ENCODE data around the gene KLRF2. TPM values are rescaled to one million over a fixed set of nuclear protein-coding genes. Genes with fewer than 3 reads are reported as not detected.
A peak's percentile ranks its signal among the peaks of the same experiment; 100 is the strongest.

Gene KLRF2
- total RNA-seq, 2 experiments from 2014 or later = 0.79 to 0.94 TPM

DNA sequence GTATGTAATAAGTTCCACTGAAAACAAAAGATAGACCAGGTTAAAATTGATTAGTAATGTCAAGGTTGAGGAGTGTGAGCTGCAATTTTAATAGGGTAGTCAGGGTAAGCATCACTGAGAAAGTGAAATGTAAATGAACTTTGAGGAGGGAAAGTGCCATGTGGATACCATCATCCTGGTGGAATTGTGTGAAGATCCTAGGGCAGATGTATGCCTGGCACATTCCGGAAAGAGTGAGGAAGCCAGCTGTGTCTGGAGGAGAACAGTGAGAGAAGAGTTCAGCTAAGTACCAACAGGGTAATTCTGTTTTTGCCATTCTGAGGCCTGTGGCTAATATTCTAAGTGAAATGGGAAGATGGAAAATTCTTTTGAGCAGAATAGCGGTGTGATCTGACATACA lies 53.7 kb downstream of the KLRF2 start:
- Mint-ChIP-seq H3K27ac (no peak overlapping the region), H3K36me3 (ENCODE audit: low read depth) (no peaks in the 10 kb centered on the region), H3K9me3 (ENCODE audit: insufficient read depth) (no peaks in the 10 kb centered on the region), H3K27me3 (ENCODE audit: low read depth) (peaks cover 11% of the 10 kb centered on the region), H3K4me3 (no peak overlapping the region), H3K4me1 (ENCODE audit: low read depth) (no peaks in the 10 kb centered on the region)
- ATAC-seq (no peak), DNase-seq (no peak)
- ChIA-PET CTCF (interaction anchor here (2.2 kb wide), 1 partner anchor 122 kb away, joined by 8 read pairs; no protein-coding TSS in a partner anchor), POLR2A (no interaction called here)

DNA sequence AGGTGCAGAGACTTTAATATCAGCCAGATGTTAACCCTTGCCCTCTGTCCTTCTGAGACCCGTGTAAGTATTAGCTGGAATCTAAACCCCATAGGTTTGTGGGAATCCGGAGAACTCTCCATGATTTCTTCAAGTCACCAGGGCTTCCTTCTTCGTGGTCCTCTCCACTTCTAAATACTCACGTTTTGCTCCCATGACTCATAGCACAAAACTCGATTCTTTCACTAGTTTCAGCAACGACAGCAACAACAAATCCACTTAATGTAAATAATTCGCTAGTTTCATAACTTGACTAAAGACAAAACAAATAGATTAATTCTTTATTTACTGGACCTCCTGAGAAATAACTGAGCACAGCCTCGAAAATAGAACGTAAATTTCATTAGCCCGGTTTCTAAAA lies 55.3 kb downstream of the KLRF2 start:
- H3K9me3 Mint-ChIP-seq (ENCODE audit: insufficient read depth) = no peaks in the 10 kb centered on the region
- peaks cover 5% of the 10 kb centered on the region for H3K4me1 Mint-ChIP-seq (ENCODE audit: low read depth)
- no peak overlapping the region for H3K4me3 Mint-ChIP-seq
- no peak overlapping the region for H3K27ac Mint-ChIP-seq
- POLR2A ChIA-PET = no interaction called here
- ATAC-seq (no peak), DNase-seq (no peak)
- peaks cover 14% of the 10 kb centered on the region for H3K27me3 Mint-ChIP-seq (ENCODE audit: low read depth)
- CTCF ChIA-PET = interaction anchor here (0.7 kb wide), 1 partner anchor 186 kb away, joined by 3 read pairs; no protein-coding TSS in a partner anchor
- H3K36me3 Mint-ChIP-seq (ENCODE audit: low read depth) = no peaks in the 10 kb centered on the region

DNA sequence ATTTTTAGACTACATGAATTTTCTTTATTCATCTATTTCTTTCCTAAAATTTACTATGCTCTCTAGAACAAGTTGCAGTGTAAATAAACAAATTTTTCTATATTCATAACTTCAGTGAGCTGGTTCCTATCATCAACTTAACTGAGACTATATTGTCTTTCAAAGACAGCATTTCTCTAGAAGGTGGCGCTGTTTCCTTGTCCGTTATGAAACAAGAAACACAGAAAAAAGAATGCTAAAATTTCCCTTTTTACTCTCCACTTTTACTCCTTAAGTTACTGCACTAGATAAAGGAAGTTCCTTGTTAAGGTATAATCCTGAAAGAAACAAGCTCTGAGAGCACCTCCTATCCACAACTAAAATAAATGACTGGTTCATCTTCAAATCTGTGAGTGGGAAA lies 59.1 kb downstream of the KLRF2 start:
- CTCF ChIA-PET = interaction anchor here (0.6 to 4.7 kb wide), 52 partner anchors 8 to 254 kb away, joined by 3 to 59 read pairs (median 5); partner anchors contain the start of genes CD69, CLEC12A, CLEC12B and CLEC1B
- Mint-ChIP-seq H3K27ac (no peak overlapping the region), H3K36me3 (ENCODE audit: low read depth) (no peaks in the 10 kb centered on the region), H3K27me3 (ENCODE audit: low read depth) (peaks cover 13% of the 10 kb centered on the region), H3K9me3 (ENCODE audit: insufficient read depth) (peaks cover 4% of the 10 kb centered on the region), H3K4me3 (no peak overlapping the region), H3K4me1 (ENCODE audit: low read depth) (peaks cover 19% of the 10 kb centered on the region)
- DNase-seq (peak; percentile 48), ATAC-seq (no peak)
- POLR2A ChIA-PET = interaction anchor here (1.1 kb wide), 1 partner anchor 127 kb away, joined by 6 read pairs; no protein-coding TSS in a partner anchor

DNA sequence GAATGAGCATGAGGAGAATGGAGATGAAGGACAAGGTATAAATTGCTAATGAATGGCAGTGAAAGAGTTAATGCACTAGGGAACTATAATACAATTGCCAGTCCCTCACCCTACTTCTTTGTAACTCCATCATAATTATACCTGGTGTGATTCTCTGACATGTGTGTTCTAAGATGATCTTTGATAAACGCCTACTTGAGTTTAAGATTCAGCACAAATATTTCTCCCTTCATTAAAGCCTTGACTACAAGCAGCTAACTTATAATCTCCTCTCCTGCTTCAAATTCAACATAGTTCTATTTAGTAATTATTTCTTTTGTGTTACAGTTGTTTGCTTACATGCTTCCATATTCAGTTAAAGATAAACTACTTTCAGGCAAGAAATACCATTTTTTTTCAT lies 60.5 kb downstream of the KLRF2 start:
- Mint-ChIP-seq H3K27me3 (ENCODE audit: low read depth) (peaks cover 13% of the 10 kb centered on the region), H3K4me1 (ENCODE audit: low read depth) (peaks cover 24% of the 10 kb centered on the region), H3K9me3 (ENCODE audit: insufficient read depth) (peaks cover 4% of the 10 kb centered on the region), H3K27ac (no peak overlapping the region), H3K4me3 (no peak overlapping the region), H3K36me3 (ENCODE audit: low read depth) (no peaks in the 10 kb centered on the region)
- ChIA-PET CTCF (interaction anchor here (0.6 to 4.7 kb wide), 8 partner anchors 10 to 1602 kb away, joined by 3 to 59 read pairs (median 17); partner anchors contain the start of genes CLEC12B, CLEC1B and CLEC2A), POLR2A (no interaction called here)
- DNase-seq = no peak
- no peak for ATAC-seq

DNA sequence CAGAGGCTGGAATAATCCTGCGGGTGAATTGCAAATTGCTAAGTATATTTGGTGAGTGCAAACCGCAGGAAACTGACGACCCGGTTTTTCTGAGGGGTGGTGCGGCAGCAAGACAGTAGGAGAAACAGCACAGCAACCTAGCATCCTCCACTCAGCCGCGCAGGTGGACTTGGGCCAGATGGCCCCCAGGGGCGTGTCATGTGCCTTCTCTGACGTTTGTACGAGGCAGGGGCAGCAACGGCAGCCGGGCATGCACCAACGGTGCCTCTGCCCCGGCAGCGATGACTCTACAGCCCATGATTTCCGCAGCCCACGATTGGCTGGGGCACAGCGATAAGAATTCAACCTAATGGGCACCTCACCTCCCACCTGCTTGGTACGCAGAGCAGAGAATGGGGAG lies 62.0 kb downstream of the KLRF2 start:
- H3K4me1 Mint-ChIP-seq (ENCODE audit: low read depth) = peaks cover 34% of the 10 kb centered on the region
- ATAC-seq (peak; percentile 42), DNase-seq (no peak)
- H3K27ac Mint-ChIP-seq = peak overlapping the region; percentile 44
- CTCF ChIA-PET = interaction anchor here (1.3 to 1.4 kb wide), 2 partner anchors 193 to 197 kb away, joined by 3 to 7 read pairs; no protein-coding TSS in a partner anchor
- H3K27me3 Mint-ChIP-seq (ENCODE audit: low read depth) = peaks cover 13% of the 10 kb centered on the region
- POLR2A ChIA-PET = interaction anchor here (1.0 kb wide), 1 partner anchor 129 kb away, joined by 3 read pairs; no protein-coding TSS in a partner anchor
- peaks cover 4% of the 10 kb centered on the region for H3K9me3 Mint-ChIP-seq (ENCODE audit: insufficient read depth)
- peak overlapping the region; percentile 47 for H3K4me3 Mint-ChIP-seq
- no peaks in the 10 kb centered on the region for H3K36me3 Mint-ChIP-seq (ENCODE audit: low read depth)

DNA sequence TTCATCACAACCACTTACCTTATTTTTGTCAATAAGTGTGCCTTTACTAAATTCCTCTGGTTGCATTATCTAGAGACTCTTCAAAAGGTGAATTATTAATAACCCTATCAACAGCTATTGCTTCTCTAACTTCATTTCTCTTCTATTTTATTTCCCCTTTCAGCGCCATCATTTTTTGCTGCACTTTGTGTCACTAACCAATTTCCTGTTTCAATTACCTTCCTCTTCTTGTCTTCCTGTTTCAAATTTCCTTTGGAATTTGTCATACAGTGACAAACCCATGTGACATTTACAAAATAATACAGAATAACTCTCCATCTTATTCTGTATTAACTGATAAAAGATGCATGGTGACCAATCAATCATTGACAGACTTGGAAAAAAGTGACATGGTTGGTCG lies 63.1 kb downstream of the KLRF2 start:
- peak overlapping the region; percentile 3 for H3K4me3 Mint-ChIP-seq

More for the DNA sequence above, 63.1 kb downstream of the KLRF2 start:
- DNase-seq (no peak), ATAC-seq (no peak)
- H3K27ac Mint-ChIP-seq = peak overlapping the region; percentile 56
- peaks cover 46% of the 10 kb centered on the region for H3K4me1 Mint-ChIP-seq (ENCODE audit: low read depth)
- H3K36me3 Mint-ChIP-seq (ENCODE audit: low read depth) = no peaks in the 10 kb centered on the region
- POLR2A ChIA-PET = interaction anchor here (1.0 kb wide), 1 partner anchor 130 kb away, joined by 3 read pairs; no protein-coding TSS in a partner anchor
- CTCF ChIA-PET = interaction anchor here (1.2 to 1.4 kb wide), 3 partner anchors 130 to 196 kb away, joined by 3 to 7 read pairs (median 5); no protein-coding TSS in a partner anchor
- H3K27me3 Mint-ChIP-seq (ENCODE audit: low read depth) = peaks cover 7% of the 10 kb centered on the region
- peaks cover 4% of the 10 kb centered on the region for H3K9me3 Mint-ChIP-seq (ENCODE audit: insufficient read depth)

Other genes with a start within 250 kb of the KLRF2 start
- gene CLEC2D, start 211.8 kb upstream of the KLRF2 start, total RNA-seq = 100 to 1,000 TPM; 277 to 282 TPM
- 1 to 10 TPM; 1.3 to 1.6 TPM for gene CLECL1, start 148.4 kb upstream of the KLRF2 start, total RNA-seq
- 100 to 1,000 TPM; 115 to 116 TPM for gene CD69, start 120.6 kb upstream of the KLRF2 start, total RNA-seq
- under 1 TPM in 1 of 2 experiments, not detected in 1; 0.42 TPM for gene KLRF1, start 54.0 kb upstream of the KLRF2 start, total RNA-seq
- 10 to 100 TPM; 55.2 to 58.8 TPM for gene CLEC2B, start 12.1 kb upstream of the KLRF2 start, total RNA-seq
- gene CLEC2A, start 50.9 kb downstream of the KLRF2 start, total RNA-seq = not detected
- 1 to 10 TPM; 4.8 to 6.3 TPM for gene CLEC12A, start 89.9 kb downstream of the KLRF2 start, total RNA-seq
- gene CLEC1B, start 117.6 kb downstream of the KLRF2 start, total RNA-seq = not detected
- gene CLEC12B, start 129.1 kb downstream of the KLRF2 start, total RNA-seq = under 1 TPM; 0.31 to 0.87 TPM
- gene CLEC9A, start 149.2 kb downstream of the KLRF2 start, total RNA-seq = not detected
- not detected for gene CLEC1A, start 217.5 kb downstream of the KLRF2 start, total RNA-seq
- gene CLEC7A, start 248.7 kb downstream of the KLRF2 start, total RNA-seq = not detected